ENCODE results near the gene ADAMTS13.
A peak's percentile ranks its signal among the peaks of the same experiment; 100 is the strongest.
"Not testable (repeated sequence)": the region's sequence is repeated elsewhere in the genome, so short reads cannot be mapped to it uniquely, and the experiment has no call there.

The ADAMTS13 gene

GRCh38 chr9:133421615-133422542, at the start of gene ADAMTS13:
ADAMTS13 (plus strand) TSS chr9:133422367; CDS start chr9:133422444, 77 bp downstream.
- DNase-seq, result no peak

GRCh38 chr9:133374612-133375115, 47.5 kb upstream of the ADAMTS13 start:
- no peak for DNase-seq

DNA sequence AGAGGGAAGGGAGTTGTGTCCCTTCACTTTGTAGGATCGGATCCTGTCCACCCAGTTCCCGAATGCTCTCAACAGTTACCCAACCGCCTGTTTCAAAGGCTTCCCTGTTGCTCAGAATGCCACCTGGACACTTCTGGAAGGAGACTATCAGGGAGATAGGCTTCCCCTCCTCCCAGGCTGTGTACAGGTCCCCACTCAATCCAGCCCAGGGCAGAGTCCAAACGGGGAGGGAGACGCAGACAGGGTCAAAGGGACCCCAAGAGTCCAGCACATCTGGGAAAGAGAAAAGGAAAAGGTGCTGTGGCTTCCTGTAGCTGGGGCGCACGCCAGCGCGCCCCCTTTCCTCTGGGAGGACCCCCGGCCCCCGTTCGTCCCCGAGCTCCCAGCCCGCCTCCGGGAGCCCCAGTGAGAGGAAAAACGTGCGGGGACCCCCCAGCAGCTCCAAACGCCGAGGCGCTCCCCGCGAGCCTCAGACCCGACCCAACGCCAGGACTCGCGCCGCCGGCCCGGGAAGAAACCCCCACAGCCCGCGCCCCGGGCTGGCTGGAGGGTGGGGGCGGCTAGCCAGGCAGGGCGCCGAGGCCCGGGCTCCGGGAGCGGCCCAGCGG, 46.9 kb upstream of the ADAMTS13 start:
- no peak for DNase-seq

DNA sequence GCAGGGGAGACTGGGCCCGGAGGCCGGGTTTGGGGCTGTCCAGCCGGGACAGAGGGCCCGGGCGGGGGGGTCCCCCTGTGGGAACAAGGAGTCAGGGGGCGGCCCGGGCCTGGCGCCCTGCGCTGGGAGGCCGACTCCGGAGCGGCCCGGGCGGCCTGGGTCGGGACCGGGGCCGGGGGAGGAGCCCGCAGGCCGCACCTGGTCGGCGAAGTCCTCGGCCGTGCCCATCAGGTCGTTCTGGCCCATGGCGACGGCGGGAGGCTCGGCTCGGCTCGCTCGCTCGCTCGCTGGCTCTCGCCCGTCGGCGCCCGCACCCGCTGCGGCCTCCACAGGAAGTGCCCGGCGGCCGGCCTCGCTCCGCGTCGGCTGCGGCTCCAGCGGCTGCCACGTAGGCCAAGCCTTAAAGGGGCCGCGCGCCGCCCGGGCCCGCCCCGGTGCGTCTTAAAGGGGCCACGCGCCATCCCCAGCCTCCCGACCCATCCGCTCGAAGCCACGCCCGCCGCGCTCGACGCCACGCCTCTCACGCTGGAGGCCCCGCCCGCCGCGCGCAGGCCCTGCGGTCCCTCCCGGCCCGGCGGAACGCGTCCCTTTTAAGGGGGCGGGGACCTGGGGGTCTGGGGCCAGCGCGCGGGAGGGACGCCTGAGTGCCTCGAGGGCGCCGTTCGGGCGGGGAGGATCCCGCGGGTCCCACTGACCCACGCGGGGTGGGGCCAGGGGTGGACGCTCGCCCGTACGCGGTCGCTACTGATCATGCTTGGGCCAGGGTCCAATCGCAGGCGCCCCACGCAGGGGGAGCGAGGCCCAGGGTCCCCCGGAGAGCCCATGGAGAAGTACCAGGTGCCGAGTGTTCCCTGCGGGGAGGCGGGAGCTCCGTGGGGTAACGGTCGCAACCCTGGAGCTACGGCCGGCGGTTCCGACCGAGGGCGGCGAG, 46.2 kb upstream of the ADAMTS13 start, which contains the start of the genes STKLD1 and SURF4:
Gene STKLD1 (plus strand): TSS at position 643 of the 931 bp plus-strand sequence. CDS start 108 bp downstream, at position 751.
Gene SURF4 (minus strand): TSS at position 337 of the 931 bp plus-strand sequence. CDS start 91 bp downstream, at position 246.
- peak; percentile 15 for DNase-seq

- DNase-seq, result not testable (repeated sequence)
Measured at GRCh38 chr9:133377280-133377679, 44.9 kb upstream of the ADAMTS13 start.

DNA sequence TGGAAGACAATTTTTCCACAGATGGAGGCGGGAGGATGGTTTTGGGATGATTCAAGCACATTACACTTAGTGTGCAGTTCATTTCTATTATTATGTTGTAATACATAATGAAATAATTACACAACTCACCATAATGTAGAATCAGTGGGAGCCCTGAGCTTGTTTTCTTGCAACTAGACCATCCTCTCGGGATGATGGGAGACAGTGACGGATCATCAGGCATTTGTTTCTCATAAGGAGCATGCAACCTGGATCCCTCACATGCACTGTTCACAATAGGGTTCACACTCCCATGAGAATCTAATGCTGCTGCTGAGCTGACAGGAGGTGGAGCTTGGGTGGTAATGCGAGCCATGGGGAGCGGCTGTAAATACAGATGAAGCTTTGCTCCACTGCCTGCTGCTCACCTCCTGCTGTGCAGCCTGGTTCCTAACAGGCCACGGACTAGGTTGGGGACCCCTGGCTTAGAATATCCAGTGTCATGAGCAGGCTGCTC, 44.4 kb upstream of the ADAMTS13 start:
- DNase-seq, result no peak

GRCh38 chr9:133378408-133378962, 43.7 kb upstream of the ADAMTS13 start:
- no peak for DNase-seq

DNA sequence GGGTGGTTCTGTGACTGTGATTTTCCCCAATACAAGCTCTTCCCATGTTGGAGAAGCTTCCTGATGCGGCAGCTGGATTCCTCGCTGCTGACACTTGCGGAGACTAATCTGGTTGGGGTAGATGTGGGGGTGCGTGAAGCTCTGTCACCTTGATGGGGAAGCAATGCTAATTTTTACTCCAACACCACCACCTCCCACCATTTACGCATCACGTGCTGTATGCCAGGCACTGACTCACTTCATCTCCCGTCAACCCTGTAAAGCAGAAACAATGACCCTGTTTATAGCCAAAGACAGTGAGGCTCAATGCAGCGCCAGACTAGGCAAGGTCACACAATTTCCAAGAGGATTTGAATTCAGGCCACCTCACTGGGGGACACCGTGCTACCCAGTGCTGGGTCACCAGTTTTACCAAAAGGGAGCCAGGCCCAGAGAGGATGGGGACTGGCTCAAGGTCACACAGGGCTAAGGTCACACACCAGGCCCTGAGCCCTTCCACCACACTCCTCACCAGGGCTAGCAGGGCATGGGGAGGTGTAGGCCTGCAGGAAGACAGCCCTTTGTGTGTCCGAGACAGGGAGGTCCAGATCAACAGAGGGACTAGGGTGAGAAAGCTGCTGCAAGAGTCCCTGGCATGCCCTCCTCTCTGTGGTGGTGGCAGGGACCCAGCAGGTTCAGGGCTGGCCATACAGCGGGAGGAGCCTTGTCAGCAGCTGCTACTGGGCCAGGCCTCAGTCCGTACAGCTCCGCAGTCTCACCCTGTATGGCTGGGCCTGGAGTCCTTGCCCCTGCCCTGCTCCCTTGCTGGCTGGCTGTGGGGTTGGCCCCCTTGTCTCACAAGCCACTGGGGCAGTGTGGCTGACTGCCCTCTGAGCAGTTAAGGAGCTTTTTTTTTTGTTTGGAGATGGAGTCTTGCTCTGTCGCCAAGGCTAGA, 42.7 kb upstream of the ADAMTS13 start:
- no peak for DNase-seq

GRCh38 chr9:133380734-133381133, 41.4 kb upstream of the ADAMTS13 start:
- no peak for DNase-seq

GRCh38 chr9:133382507-133383141, 39.5 kb upstream of the ADAMTS13 start:
- DNase-seq, result no peak

DNA sequence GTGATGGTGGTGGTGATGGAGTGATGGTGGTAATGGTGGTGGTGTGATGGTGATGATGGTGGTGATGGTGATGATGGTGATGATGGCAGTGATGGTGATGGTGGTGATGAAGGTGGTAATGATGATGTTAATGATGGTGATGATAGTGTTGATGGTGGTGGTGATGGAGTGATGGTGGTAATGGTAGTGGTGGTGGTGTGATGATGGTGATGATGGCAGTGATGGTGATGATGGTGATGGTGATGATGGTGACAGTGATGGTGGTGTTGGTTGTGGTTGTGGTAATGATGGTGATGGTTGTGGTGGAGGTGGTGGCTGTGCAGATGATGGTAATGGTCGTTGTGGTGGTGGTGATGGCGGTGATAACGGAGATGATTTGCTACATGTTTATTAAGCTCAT, 38.7 kb upstream of the ADAMTS13 start:
- no peak for DNase-seq

DNA sequence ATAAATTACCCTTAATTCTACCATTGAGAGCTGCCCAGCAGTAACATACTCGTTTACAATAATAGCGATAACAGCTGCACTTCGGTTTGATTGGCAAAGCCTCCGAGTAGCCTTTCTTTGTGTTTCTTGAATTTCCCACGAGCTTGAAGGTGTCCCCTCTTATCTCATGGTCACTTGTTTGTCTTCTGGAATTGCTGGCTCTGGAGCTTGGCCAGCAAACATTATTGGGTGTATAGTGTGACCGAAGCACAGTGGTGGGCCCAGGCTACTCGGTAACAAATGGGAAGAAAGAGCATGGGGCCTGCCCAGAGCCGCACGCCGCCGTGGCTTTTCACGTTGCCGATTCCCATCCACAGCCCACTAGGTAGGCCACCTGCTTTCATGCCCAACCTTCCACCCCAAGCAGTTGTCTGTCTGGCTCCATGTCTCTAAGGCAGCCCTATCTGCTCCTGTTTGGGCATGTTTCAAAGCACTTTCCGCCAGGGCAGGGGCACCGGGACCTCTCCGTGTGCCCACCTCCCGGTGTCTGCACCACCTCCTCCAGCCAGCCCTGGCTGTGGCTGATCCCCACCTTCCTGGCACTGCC, 37.3 kb upstream of the ADAMTS13 start:
- no peak for DNase-seq

GRCh38 chr9:133385452-133385851, 36.7 kb upstream of the ADAMTS13 start:
- no peak for DNase-seq

GRCh38 chr9:133386338-133386737, 35.8 kb upstream of the ADAMTS13 start:
- DNase-seq, result no peak

- no peak for DNase-seq
Measured at GRCh38 chr9:133387680-133388079, 34.5 kb upstream of the ADAMTS13 start.

DNA sequence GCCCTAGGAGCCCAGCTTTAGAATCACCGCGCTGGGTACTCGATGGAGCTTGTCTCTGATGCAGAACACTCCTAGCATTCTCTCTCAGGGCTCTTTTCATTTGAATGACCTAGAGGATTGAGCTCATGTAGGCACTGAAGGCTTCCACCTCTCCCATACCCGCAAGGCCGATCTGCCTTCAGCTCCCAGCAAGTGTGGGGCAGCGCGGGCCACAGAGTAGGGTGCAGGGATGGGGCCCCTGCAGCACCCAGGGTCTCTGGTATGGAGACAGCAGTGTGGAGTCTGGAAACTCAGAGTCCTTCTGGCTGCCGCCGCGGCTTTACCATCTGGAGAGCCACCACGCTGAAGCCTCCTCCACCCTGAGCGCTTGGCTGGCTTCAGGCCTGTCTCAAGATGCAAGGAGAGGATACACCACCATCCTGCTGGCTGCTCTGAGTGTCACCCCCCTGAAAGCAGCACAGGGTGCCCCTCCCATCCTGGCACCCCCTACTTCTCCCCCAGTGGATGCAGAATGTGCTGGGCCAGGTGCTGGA, 33.1 kb upstream of the ADAMTS13 start:
- no peak for DNase-seq

GRCh38 chr9:133389562-133389961, 32.6 kb upstream of the ADAMTS13 start:
- no peak for DNase-seq

- DNase-seq, result no peak
Measured at GRCh38 chr9:133390713-133391112, 31.5 kb upstream of the ADAMTS13 start.

DNA sequence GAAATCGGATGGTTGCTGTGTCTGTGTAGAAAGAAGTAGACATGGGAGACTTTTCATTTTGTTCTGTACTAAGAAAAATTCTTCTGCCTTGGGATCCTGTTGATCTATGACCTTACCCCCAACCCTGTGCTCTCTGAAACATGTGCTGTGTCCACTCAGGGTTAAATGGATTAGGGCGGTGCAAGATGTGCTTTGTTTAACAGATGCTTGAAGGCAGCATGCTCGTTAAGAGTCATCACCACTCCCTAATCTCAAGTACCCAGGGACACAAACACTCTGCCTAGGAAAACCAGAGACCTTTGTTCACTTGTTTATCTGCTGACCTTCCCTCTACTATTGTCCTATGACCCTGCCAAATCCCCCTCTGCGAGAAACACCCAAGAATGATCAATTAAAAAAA, 30.7 kb upstream of the ADAMTS13 start:
- DNase-seq, result not testable (repeated sequence)

- DNase-seq, result not testable (repeated sequence)
Measured at GRCh38 chr9:133392308-133392707, 29.9 kb upstream of the ADAMTS13 start.
